Activated naive CD4-positive, alpha-beta T cell treated with anti-CD3 and anti-CD28 coated beads, Interleukin-2, amount 50 U/mL, for 72 hours (primary cell): ENCODE measurements around the gene DRAP1. TPM values are rescaled to one million over a fixed set of nuclear protein-coding genes. Genes with fewer than 3 reads are reported as not detected.
"Not testable (repeated sequence)": the region's sequence is repeated elsewhere in the genome, so short reads cannot be mapped to it uniquely, and the experiment has no call there.

Experiments
- ATAC-seq, 2 donors: fragments of 150-1000 bp; cut with Tn5 transposase; 2 replicates each; pipeline ENCODE4 v1.10.0; 2021; ENCODE audit warnings: mild to moderate bottlenecking in 2 of 2, moderate library complexity in 2 of 2
- DNase-seq, 2 donors: peaks; one replicate each; pipeline ENCODE4 v3.0.0; 2021 to 2022; ENCODE audit warnings: low spot score in 2 of 2
- H3K27ac Mint-ChIP-seq, 2 donors: one replicate each; pipeline ENCODE4 v1.8.0; 2022; ENCODE audit warnings: mild to moderate bottlenecking in 2 of 2, mixed read lengths in 2 of 2
- H3K36me3 Mint-ChIP-seq, 2 donors: one replicate each; pipeline ENCODE4 v1.8.0; 2022; ENCODE audit warnings: mixed read lengths in 2 of 2
- H3K9me3 Mint-ChIP-seq, 2 donors: one replicate each; pipeline ENCODE4 v1.8.0; 2022; ENCODE audit warnings: mixed read lengths in 2 of 2
- total RNA-seq, 2 donors: library from RNA; stranded (reverse); gene quantifications; one replicate each; pipeline ENCODE4 v1.2.3, GENCODE V29; 2022

DRAP1 gene
- total RNA-seq, 2 donors from 2014 or later, result 110 to 167 TPM

DNA sequence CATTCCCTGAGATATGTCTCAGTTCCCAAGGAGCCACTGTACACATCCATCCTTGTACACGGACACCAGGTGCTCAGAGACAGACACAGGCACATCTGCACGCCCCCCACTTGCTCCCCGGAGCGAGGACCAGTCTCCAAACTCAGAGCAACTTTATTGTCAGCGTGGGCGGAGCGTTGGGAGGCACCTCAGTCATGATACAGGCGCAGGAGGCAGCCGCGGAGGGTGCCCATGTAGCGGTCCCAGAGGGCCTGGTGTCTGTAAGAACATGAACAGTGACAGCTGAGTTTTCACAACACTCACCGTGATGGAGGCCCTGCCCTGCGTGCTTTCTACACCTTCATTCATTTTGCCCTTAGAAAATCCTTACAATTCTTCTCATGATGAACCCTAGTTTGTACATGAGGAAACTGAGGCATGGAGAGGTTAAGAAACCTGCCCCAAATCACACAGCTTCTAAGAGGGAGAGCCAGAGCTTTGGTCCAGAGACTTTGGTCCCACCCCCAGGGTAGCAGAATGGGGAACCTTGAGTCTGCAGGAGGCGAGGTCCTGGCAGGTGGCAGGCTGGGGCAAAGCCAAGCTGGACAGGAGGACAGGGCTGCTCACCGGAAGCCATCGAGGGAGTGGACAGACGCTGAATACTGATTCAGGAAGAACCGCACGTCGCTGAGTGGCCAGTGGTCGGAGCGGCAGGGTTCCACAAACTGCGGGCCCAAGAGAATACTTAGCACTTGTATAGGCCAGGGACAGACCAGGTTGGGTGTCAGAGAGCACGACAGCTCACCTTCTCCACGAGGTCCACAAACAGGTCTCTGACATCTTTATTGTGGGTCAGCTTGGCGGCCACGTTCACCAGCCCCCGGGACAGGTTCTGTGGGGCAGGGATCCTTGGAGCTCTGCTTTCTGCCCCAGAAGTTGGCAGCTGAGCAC is 35.2 kb upstream of the DRAP1 start:
- peaks cover 12 to 15% of the 10 kb centered on the region in 2 donors for H3K36me3 Mint-ChIP-seq
- DNase-seq (no peak), ATAC-seq (no peak)
- no peaks in the 10 kb centered on the region for H3K9me3 Mint-ChIP-seq
- peak overlapping the region; percentile 0 to 90 for H3K27ac Mint-ChIP-seq

DNA sequence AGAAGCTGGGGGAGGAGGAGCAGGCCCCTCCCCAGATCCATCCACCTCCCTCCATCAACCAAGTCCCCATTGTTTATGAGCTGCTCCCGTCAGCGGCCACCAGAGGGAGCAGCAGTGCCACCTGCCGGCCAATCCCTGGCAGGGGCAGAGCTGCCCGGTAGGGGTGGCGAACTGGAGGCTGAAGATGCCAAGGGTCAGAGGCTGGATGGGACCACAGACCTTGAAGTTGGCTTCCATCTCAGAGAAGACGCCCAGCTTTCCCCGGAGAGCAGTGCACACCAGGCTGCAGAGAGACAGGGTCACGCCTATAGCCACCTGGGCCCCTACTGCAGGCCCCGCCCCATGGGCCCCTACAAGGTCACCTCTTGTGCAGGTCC is 34.5 kb upstream of the DRAP1 start:
- DNase-seq, result peak; percentile 79 to 89
- peaks cover 12 to 15% of the 10 kb centered on the region in 2 donors for H3K36me3 Mint-ChIP-seq
- peak; percentile 39 to 55 for ATAC-seq
- H3K27ac Mint-ChIP-seq, result peak overlapping the region; percentile 0 to 90
- H3K9me3 Mint-ChIP-seq, result no peaks in the 10 kb centered on the region

DNA sequence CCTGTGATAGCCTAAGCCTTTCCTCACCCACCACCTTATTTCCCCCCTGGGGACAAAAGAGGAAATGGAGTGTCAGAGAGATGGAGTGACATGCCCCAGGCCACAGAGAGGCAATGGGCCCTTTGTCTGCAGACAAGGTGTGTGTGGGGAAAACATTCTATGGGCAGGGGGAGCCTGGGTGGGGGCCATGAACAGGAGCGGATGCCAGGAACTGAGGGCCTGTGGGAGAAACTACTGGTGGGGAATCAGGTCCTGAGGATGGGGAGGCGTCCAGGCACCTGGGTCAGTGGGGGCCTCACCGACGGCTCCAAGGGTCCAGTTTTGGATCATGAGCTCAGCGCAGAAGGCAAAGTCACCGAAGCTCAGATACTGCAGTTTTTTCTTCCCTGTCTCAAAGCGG is 34.0 kb upstream of the DRAP1 start:
- peak overlapping the region in 1 of 2 donors; percentile 65 for H3K27ac Mint-ChIP-seq
- H3K9me3 Mint-ChIP-seq, result no peaks in the 10 kb centered on the region
- ATAC-seq (no peak), DNase-seq (no peak)
- peaks cover 12 to 15% of the 10 kb centered on the region in 2 donors for H3K36me3 Mint-ChIP-seq

DNA sequence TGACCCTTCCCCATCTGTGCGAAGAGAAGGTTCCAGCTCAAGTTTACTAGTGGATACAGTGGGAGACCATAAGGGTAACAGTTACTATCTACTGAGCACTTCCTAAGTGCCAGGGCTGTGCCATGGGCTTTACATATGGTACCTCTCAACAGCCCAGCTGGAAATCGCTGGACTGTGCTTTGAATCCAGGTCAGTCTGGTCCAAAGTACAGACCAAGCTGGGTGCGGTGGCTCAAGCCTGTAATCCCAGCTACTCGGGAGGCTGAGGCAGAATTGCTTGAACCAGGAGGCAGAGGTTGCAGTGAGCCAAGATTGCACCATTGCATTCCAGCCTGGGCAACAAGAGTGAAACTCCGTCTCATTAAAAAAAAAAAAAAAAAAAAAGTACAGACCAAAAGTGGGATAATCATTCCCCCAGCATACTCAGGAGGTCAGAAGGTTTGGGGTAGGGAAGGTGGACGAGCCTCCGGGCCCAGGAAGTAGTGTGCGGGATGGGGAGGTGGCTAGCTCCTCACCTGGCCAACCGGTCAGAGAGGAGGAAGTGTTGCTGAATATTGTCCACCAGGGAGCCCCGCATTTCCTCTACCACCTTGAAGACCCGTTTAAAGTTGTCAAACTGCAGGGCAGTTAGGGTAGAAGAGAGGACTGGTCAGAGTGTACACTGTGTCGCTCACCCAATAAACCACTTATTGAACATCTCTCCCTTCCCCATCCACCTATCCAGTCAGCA is 33.3 kb upstream of the DRAP1 start:
- H3K36me3 Mint-ChIP-seq, result peaks cover 12 to 15% of the 10 kb centered on the region in 2 donors
- no peak for DNase-seq
- no peaks in the 10 kb centered on the region for H3K9me3 Mint-ChIP-seq
- no peak for ATAC-seq
- no peak overlapping the region for H3K27ac Mint-ChIP-seq

- no peak for DNase-seq
- peak overlapping the region; percentile 97 to 98 for H3K27ac Mint-ChIP-seq
- no peak for ATAC-seq
- peaks cover 13 to 17% of the 10 kb centered on the region in 2 donors for H3K36me3 Mint-ChIP-seq
- no peaks in the 10 kb centered on the region for H3K9me3 Mint-ChIP-seq
Measured at GRCh38 chr11:65886826-65887722, 32.2 kb upstream of the DRAP1 start.

DNA sequence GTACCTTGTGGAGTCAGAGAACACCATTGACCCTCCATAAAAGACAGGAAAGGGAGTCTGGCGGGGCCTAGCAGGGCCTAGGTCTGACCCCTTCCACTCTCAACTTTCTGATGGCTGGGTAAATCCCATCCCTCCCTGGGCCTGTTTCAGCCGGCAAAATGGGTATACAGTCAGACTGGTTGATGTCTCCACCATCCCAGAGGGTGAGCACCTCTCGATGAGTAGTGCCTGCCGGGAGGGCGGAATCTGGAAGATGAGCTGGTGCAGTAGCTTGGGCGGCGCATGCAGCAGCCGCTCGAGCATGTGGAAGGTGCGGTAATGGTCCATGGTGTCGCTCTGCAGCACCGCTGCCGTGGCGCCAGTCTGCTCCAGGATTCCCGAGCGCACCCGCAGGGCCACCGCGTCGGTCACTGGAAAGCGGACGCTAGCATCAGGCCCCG is 31.5 kb upstream of the DRAP1 start:
- DNase-seq (no peak), ATAC-seq (peak in 1 of 2 donors; percentile 1)
- H3K36me3 Mint-ChIP-seq, result peaks cover 20 to 23% of the 10 kb centered on the region in 2 donors
- H3K9me3 Mint-ChIP-seq, result no peaks in the 10 kb centered on the region
- peak overlapping the region; percentile 97 to 98 for H3K27ac Mint-ChIP-seq

DNA sequence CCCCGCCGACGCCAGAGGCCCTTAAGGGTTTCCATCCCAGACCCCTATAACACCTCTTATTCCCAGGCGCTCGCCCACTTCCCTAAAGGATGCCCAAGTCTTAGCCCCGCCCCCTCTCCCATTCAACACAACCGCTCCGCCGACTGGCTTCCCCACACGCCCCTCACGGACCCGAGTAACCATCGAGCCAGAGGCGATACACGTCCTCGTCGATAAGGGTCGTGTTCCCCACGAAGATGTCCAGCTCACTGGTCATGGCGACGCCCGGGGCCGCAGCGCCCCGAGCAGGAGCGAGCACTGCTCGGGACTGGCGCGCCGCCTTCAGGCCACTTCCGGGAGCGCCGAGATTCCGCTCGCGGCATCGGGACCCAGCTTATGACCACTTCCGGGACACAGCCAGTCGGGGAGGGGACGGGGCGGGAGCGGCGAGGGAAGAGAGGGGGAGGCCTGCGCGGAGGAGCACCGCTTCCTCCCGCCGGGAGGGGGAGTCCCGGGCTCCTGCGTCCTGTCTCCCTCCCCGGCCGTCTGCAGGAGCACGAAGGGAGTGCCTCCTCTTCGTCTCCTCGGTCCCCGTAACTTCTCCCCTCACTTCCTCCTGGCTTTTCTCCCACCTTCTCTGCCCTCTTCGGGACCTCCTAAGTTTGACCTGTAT is 30.9 kb upstream of the DRAP1 start, which contains the start of gene FIBP:
FIBP (minus strand) TSS at position 309 of the 652 bp plus-strand sequence; CDS start at position 256, 53 bp downstream.
- DNase-seq (peak; percentile 95 to 96), ATAC-seq (peak; percentile 72 to 75)
- H3K9me3 Mint-ChIP-seq, result no peaks in the 10 kb centered on the region
- H3K36me3 Mint-ChIP-seq, result peaks cover 21 to 24% of the 10 kb centered on the region in 2 donors
- H3K27ac Mint-ChIP-seq, result peak within 1 kb of the TSS; percentile 97 to 98

GRCh38 chr11:65890324-65891218 is 28.7 kb upstream of the DRAP1 start, which contains the start of gene CCDC85B:
Gene CCDC85B (plus strand): TSS chr11:65890673. CDS start chr11:65890784, 111 bp downstream.
- H3K27ac Mint-ChIP-seq, result peak within 1 kb of the TSS; percentile 97 to 98
- DNase-seq (peak; percentile 98 to 99), ATAC-seq (peak; percentile 71 to 73)
- H3K9me3 Mint-ChIP-seq, result no peaks in the 10 kb centered on the region
- H3K36me3 Mint-ChIP-seq, result peaks cover 16 to 25% of the 10 kb centered on the region in 2 donors

DNA sequence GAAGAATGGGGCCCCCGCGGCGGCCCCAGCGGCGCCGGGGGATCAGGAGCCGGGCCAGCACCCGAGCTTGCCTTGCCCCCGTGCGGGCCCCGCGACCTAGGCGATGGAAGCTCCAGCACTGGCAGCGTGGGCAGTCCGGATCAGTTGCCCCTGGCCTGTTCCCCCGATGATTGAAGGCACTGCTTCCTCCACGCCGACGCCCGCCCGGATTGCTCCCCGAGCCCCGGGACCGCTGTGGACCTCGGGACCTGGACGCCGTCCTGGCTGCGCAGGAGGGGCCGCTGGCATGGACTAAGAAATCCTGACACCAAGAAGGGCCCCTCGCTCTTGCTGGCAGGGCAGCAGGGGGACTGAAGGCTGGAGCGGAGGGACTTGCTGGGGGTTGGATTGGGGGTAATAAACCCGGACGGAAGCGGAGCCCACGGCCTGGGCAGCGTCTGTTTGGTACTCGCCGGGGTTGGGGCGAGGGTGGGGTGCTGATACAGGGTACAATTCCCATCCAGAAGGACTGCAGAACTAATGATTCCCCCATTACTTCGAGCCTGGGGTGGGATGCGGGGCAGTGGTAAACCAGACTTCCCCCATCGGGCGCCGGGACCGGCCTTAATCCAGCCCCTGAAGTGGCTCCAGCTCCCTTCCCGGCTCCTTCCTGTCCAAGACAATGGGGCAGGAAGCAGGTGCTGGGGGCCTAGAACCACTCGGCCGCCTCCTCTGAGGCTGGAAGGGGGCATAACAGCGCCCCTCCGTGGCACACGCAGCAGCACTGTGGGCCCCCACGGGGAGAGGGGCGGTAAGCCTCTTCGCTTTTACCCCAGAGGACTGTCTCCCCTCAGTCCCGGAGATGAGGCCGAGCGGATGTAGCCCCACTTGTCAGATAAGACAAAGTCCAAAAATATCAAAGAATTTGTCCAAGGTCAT is 27.7 kb upstream of the DRAP1 start:
- ATAC-seq, result no peak
- Mint-ChIP-seq H3K9me3 (no peaks in the 10 kb centered on the region), H3K27ac (peak overlapping the region; percentile 76 to 97), H3K36me3 (peaks cover 15 to 29% of the 10 kb centered on the region in 2 donors)
- no peak for DNase-seq

- Mint-ChIP-seq H3K36me3 (peaks cover 9 to 29% of the 10 kb centered on the region in 2 donors), H3K27ac (peak overlapping the region; percentile 93 to 97)
- H3K9me3 Mint-ChIP-seq, DNase-seq, ATAC-seq: not testable (repeated sequence)
Measured at GRCh38 chr11:65892137-65892540, 27.1 kb upstream of the DRAP1 start.

- Mint-ChIP-seq H3K36me3 (peaks cover 9 to 29% of the 10 kb centered on the region in 2 donors), H3K9me3 (no peaks in the 10 kb centered on the region)
- DNase-seq, result no peak
Measured at GRCh38 chr11:65892661-65893317, 26.4 kb upstream of the DRAP1 start.

DNA sequence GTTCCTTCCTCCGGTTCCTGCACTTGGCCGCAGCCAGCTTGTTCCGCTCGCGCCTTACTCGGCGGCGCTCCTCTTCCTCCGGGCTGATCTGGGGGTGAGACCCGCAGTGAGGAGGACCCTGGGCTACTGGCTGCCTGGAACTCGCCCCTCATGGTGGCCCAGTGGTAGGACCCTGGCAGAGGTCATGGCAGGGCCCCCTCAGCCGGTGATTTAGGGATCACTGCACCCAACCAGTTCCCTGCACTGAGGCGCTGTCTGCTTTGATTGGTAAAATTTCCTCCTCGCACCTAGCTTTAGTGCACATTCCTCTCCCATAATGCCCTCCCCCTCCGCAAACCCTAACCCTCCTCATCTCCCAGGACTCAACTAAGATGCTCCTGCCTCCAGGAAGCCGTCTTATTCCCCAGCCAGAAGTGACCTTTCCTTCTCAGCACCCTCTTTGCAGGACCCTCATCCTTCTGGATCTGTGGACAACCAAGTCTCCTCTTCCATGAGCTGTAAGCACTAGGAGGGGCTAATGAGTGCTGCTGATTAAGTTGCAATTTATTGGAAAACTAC is 25.1 kb upstream of the DRAP1 start:
- ATAC-seq (no peak), DNase-seq (no peak)
- peak overlapping the region; percentile 94 to 97 for H3K27ac Mint-ChIP-seq
- no peaks in the 10 kb centered on the region for H3K9me3 Mint-ChIP-seq
- H3K36me3 Mint-ChIP-seq, result peaks cover 17 to 22% of the 10 kb centered on the region in 2 donors

More at GRCh38 chr11:65892661-65893317, 26.4 kb upstream of the DRAP1 start:
- ATAC-seq, result no peak
- H3K27ac Mint-ChIP-seq, result peak overlapping the region; percentile 93 to 97

GRCh38 chr11:65895482-65895981 is 23.7 kb upstream of the DRAP1 start:
- no peak for ATAC-seq
- Mint-ChIP-seq H3K36me3 (peaks cover 18 to 22% of the 10 kb centered on the region in 2 donors), H3K27ac (peak overlapping the region; percentile 95 to 97), H3K9me3 (no peaks in the 10 kb centered on the region)
- no peak for DNase-seq
